ENCODE results near the gene TRAK1. TPM values are rescaled to one million over a fixed set of nuclear protein-coding genes. Genes with fewer than 3 reads are reported as not detected.

TRAK1 gene
- total and polyA plus RNA-seq, 2 of the 4 experiments (the other 2 are of a cell fraction): 25.6 to 28.1 TPM

DNA sequence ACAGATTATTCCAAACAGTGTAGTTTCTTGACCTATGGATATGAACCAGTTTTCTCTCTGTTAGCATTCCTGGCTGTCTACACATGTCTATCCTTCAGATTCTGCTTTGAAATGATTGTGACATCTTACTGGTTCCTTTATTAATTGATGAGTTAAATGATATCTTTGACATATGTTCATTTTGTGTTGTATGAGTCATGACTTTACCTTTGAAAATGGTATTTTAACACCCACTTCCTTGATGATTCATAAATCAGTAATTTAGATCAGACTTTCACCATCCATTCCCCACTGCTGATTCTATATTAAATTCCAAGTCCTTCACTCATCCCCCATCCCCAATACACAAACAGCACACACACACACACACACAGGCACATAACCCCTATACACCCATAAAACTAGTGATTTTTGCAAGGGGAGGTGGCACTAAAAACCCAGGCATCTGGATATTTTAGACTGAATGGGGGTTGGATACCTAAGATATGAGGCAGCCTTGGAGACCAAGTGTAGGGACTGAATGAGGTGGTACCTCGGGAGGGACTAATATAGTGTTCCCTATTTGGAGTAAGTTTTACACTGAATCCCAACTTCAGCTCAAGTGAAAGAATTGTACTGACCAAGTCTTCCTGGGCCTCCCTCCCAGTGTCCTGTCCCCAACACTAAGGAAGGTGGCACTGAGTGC lies 165.1 kb downstream of the TRAK1 start:
- in situ Hi-C loops (cut with MboI; ENCODE audit: low sequenced_read_pairs) (loop anchor here (10.0 kb wide), 1 partner anchor 279 kb away; no protein-coding TSS in a partner anchor), intact Hi-C loops (cut with micrococcal nuclease) (no loop called here), dilution Hi-C loops (cut with HindIII; ENCODE audit: low sequenced_read_pairs, unreplicated experiment) (no loop called here)
- Histone ChIP-seq H2BK20ac (ENCODE audit: low read depth, low read length) (no peak overlapping the region; the same call in 1 of the 2 replicates), H3K36me3 (ENCODE audit: control insufficient read depth, insufficient read depth, low read length) (no peaks in the 10 kb centered on the region), H2BK5ac (ENCODE audit: low read depth, low read length, poor library complexity, severe bottlenecking) (no peak overlapping the region), H3K4me1 (ENCODE audit: control insufficient read depth, insufficient read depth, low read length) (peaks cover 2% of the 10 kb centered on the region; the same call in 1 of the 2 replicates), H2BK120ac (ENCODE audit: low read depth, low read length) (peak overlapping the region; percentile 12), H3K14ac (replicated peaks; ENCODE audit: low read depth, low read length) (0 out of 2 replicates have a peak overlapping the region, but pooled peaks have one; percentile 0), H3K9me3 (ENCODE audit: control insufficient read depth, insufficient read depth, low read length) (no peaks in the 10 kb centered on the region), H3K56ac (ENCODE audit: extremely low read depth, insufficient read depth, low read length) (no peak overlapping the region), H3K9ac (ENCODE audit: low read depth, low read length) (no peak overlapping the region), H3K27me3 (ENCODE audit: control insufficient read depth, insufficient read depth, low read length) (peaks cover 14% of the 10 kb centered on the region), H2AK5ac (ENCODE audit: low read depth, low read length) (peak overlapping the region; percentile 16; the same call in 1 of the 2 replicates), H3K4me3 (ENCODE audit: insufficient read depth, low read depth, low read length) (no peak overlapping the region), H4K5ac (ENCODE audit: low read depth, low read length) (no peak overlapping the region), H4K8ac (ENCODE audit: low read depth in 2 of 2, low read length in 2 of 2) (peak overlapping the region in 1 of 2 experiments; percentile 5; a peak in 1 of 4 replicates), H3K4ac (ENCODE audit: low read depth, low read length) (peak overlapping the region; percentile 46), H3K27ac (ENCODE audit: insufficient read depth, low read length) (no peak overlapping the region), H3K18ac (ENCODE audit: low read depth, low read length) (no peak overlapping the region), H2AFZ (replicated peaks; ENCODE audit: low read length, poor library complexity) (no peak overlapping the region), H3K9me1 (ENCODE audit: insufficient read depth, low read length) (no peaks in the 10 kb centered on the region; the same call in 1 of the 2 replicates), H3K79me1 (ENCODE audit: low read depth in 1 of 2, low read length in 2 of 2) (no peaks in the 10 kb centered on the region), H4K91ac (ENCODE audit: insufficient read depth, low read depth, low read length) (no peak overlapping the region), H2AK9ac (replicated peaks; ENCODE audit: low read depth, low read length, poor library complexity) (no peak overlapping the region), H3K23ac (ENCODE audit: low read depth, low read length) (no peak overlapping the region), H3K4me2 (ENCODE audit: low read depth, low read length) (no peak overlapping the region), H2BK15ac (ENCODE audit: low read depth, low read length) (no peak overlapping the region), H4K20me1 (ENCODE audit: insufficient read depth, low read length) (no peaks in the 10 kb centered on the region)
- peak; percentile 56 for DNase-seq
- ChIA-PET CTCF (no interaction called here), POLR2A (ENCODE audit: unreplicated experiment) (no interaction called here)
- no peak for TF ChIP-seq MXI1 (IDR thresholded peaks at IDR 0.05; ENCODE audit: borderline replicate concordance, low read depth, low read length)
- TF ChIP-seq SMC3 (IDR thresholded peaks at IDR 0.05; ENCODE audit: low read depth, low read length): no peak
- TF ChIP-seq, protein P1, sequence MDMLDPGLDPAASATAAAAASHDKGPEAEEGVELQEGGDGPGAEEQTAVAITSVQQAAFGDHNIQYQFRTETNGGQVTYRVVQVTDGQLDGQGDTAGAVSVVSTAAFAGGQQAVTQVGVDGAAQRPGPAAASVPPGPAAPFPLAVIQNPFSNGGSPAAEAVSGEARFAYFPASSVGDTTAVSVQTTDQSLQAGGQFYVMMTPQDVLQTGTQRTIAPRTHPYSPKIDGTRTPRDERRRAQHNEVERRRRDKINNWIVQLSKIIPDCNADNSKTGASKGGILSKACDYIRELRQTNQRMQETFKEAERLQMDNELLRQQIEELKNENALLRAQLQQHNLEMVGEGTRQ (IDR thresholded peaks at IDR 0.05; ENCODE audit: low read depth, low read length): no peak
- no peak for TF ChIP-seq RAD21 (IDR thresholded peaks at IDR 0.05; ENCODE audit: low read length)
- TF ChIP-seq NFE2L2 (IDR thresholded peaks at IDR 0.05; ENCODE audit: low read depth, low read length): no peak
- peak; percentile 39; the same call in 1 of the 2 replicates for TF ChIP-seq CEBPB (IDR thresholded peaks at IDR 0.05; ENCODE audit: low read depth, low read length)
- peak; percentile 61 for TF ChIP-seq FOS (IDR thresholded peaks at IDR 0.05; ENCODE audit: low read depth, low read length)
- TF ChIP-seq MAFK (IDR thresholded peaks at IDR 0.05; ENCODE audit: low read depth, low read length): no peak
- TF ChIP-seq BHLHE40 (IDR thresholded peaks at IDR 0.05; ENCODE audit: low read depth, low read length): no peak
- TF ChIP-seq RCOR1 (IDR thresholded peaks at IDR 0.05; ENCODE audit: insufficient replicate concordance, low read length): no peak
- WGBS, 2 experiments (ENCODE audit: extremely low coverage in 2 of 2, insufficient read length in 1 of 2): no CpG with 5 or more reads among the region's 1 CpG
- BruUV-seq (replicated peaks): no TSS peak
- peak; percentile 46; the same call in 1 of the 2 replicates for ATAC-seq (ENCODE audit: low read depth)
